ENCODE measurements around the gene RPL10.

GRCh38 chrX:154430916-154431315 lies 32.7 kb downstream of the RPL10 start:
- TF ChIP-seq, protein P1, sequence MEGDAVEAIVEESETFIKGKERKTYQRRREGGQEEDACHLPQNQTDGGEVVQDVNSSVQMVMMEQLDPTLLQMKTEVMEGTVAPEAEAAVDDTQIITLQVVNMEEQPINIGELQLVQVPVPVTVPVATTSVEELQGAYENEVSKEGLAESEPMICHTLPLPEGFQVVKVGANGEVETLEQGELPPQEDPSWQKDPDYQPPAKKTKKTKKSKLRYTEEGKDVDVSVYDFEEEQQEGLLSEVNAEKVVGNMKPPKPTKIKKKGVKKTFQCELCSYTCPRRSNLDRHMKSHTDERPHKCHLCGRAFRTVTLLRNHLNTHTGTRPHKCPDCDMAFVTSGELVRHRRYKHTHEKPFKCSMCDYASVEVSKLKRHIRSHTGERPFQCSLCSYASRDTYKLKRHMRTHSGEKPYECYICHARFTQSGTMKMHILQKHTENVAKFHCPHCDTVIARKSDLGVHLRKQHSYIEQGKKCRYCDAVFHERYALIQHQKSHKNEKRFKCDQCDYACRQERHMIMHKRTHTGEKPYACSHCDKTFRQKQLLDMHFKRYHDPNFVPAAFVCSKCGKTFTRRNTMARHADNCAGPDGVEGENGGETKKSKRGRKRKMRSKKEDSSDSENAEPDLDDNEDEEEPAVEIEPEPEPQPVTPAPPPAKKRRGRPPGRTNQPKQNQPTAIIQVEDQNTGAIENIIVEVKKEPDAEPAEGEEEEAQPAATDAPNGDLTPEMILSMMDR (IDR thresholded peaks at IDR 0.05): no peak
- TF ChIP-seq POLR2A (IDR thresholded peaks at IDR 0.05): no peak

All from heart left ventricle (tissue), 13 donors.